Measurements from ENCODE around the gene DOCK6.
"Not testable (repeated sequence)": the region's sequence is repeated elsewhere in the genome, so short reads cannot be mapped to it uniquely, and the experiment has no call there.

DOCK6 gene

GRCh38 chr19:11175920-11176319 is 86.4 kb downstream of the DOCK6 start:
- no peak for DNase-seq

DNA sequence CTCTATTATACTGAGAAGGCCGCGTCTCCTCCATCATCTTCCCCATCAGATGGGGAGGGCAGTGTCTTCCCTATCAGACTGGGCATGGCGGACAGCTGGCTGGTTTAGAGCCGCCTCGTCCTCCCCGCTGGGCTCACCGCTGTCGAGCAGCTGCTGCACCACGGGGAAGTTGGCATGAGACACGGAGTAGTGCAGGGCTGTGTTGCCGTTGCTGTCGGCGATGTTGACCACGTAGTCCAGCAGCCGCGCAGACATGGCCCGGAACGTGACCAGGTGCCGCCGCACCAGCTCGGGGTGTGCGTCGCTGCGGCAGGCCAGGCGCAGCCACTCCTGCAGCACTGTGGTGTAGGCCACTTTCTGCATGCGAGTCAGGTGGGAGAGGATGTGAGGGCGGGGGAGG is 88.0 kb downstream of the DOCK6 start:
- DNase-seq: no peak

DNA sequence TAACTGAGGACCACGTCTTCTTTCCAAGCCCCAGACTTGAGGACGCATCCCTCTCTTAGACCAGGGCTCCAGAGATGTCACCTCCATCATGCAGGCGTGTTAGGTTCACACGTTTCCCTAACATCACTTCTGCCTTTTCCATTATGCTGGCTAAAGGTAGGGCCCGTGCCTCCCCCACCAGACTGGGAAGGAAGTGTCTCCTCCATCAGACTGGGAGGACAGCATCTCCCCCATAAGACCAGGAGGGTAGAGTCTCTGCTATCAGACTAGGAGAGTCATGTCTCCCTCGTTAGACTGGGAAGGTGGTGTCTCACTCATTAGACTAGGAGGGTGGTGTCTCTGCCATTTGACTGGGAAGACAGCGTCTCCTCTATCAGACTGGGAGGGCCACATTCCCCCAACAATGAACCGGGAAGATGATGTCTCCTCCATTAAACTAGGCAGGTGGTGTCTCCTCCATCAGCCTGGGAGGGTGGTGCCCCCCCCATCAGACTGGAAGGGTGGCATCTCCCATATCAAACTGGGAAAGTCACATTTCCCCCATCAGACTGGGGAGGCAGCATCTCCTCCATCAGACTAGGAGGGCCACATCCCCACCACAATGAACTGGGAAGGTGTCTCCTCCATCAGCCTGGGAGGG is 88.7 kb downstream of the DOCK6 start:
- DNase-seq: no peak

DNA sequence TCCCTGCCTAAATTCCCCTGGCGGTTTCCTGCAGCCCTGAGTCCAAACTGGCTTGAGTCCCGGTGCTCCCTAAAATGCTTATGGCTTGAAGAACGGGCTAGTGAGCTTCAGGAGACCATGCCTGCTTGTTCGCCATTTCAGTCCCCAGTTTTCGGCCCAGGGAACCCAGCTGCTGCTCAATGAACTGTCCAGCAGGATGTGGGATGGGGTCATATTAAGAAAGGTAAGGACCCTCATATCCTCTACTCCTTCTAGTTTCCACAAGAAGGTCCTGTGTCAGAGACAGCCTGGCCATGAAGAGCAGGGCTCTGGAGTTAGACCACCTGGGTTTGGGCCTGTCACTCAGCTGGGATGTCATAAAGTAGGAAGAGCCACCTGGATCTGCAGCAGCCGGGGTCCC is 89.7 kb downstream of the DOCK6 start:
- no peak for DNase-seq

DNA sequence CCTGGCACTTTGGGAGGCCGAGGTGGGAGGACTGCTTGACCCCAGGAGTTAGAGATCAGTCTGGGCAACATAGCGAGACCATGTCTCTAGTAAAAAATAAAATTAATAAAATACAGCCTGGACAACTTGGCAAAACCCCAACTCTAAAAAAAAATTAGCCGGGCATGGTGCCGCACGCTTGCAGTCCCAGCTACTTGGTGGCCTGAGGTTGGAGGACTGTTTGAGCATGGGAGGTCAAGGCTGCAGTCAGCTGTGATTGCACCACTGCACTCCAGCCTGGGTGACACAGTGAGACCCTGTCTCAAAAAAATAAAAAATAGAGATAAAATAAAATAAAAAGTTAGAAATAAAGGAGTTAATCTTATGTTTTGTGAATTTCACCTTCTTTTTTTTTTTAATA is 91.2 kb downstream of the DOCK6 start:
- no peak for DNase-seq

DNA sequence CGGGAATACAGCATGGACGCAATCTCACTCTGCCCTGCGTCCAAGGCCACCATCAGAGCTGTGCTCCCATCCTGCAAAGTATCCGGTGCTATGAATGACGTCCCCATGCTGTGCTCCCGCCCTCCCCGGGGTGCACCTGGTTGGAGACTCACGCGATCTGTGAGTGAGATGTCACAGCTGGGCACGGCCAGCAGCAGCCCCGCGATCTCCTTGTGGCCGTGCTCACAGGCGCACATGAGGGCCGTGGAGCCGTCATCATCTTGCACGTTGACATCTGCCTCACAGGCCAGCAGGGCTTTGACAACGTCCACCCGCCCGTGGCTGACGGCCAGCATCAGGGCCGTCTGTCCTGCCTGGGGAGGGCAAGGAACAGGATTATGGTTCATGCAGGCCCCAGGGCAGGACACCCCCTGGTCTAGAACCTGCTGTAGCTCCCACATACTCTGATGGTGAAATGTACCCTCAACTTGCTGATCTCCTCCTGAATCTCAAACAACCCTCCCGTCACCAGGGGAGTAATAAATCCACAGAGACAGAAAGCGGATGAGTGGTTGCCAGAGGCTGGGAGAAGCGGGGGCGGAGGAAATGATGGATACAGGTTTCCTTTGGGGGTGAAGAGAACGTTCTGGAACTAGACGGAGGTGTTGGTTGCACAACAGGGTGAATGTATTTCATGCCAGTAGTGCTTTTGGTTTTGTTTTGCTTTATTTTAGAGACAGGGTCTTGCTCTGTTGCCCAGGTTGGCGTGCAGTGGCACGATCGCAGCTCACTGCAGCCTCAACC is 92.2 kb downstream of the DOCK6 start:
- DNase-seq: no peak

DNA sequence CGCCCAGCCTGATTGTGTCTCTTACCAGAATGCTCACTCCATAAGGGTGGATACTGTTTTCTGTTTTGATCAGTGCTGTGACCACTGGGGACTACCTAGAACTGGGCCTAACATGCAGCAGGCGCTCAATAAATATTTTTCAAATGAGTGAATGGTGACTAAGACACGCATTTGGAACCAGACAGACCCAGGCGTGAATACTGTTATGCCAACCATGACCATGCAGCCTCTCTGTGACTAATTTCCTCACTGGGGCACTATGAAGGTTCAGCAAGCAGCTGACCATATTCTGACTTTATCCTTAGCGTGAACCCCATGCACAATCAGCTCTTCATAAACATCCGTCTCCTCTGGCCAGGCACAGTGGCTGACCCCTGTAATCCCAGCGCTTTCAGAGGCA is 93.8 kb downstream of the DOCK6 start:
- DNase-seq: no peak

GRCh38 chr19:11166281-11167142 is 95.8 kb downstream of the DOCK6 start:
- DNase-seq: no peak

DNA sequence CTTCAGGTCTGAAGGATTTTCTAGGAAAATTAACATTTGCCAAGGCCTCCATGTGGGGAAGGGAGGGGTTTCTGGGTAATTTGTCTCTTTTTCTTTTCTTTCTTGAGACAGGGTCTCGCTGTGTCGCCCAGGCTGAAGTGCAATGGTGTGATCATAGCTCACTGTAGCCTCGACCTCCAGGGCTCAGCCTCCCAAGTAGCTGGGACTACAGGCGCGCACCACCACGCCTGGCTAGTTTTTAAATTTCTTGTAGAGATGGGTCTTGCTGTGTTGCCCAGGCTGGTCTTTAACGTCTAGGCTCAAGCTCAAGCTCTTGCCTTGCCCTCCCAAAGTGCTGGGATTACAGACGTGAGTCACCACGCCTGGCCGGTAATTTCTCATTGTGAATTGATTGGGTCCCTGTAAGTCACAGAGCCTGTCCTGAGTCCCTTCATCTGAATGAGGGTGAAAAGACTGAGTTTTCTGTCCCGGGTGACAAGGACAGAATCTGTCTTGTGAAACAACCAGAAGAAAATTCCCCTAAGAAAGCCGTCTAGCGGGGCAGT is 96.8 kb downstream of the DOCK6 start:
- DNase-seq: no peak

DNA sequence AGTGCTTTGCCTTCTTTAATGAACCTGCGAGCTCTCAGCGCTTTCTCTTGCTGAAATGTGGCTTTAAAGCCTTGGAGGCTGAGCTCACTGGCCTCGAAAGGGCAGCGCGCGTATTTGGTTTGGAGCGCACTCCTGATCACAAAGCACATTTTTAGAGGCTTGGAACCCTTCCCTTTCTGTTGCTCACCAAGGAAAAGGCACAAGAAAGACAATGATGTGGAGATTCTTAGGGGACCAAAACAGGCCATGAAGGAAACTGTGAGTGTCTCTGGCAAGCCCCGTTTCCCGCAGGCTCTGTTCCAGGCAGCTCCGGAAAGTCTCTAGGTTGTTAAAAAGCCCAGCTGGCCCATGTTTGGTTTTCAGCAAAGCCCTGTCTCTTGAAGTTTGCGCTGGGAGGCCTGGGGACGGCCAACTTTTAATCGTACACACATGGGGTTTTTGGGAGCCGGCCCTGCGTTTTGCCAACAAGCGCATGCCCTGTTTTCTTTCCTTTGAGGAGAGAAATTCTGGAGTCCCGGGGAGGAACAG is 97.4 kb downstream of the DOCK6 start:
- DNase-seq: peak in 49 of 56 donors; percentile 4 to 81 (median 44)

GRCh38 chr19:11164296-11164695 is 98.0 kb downstream of the DOCK6 start:
- peak in 4 of 56 donors; percentile 2 to 8 (median 4) for DNase-seq

DNA sequence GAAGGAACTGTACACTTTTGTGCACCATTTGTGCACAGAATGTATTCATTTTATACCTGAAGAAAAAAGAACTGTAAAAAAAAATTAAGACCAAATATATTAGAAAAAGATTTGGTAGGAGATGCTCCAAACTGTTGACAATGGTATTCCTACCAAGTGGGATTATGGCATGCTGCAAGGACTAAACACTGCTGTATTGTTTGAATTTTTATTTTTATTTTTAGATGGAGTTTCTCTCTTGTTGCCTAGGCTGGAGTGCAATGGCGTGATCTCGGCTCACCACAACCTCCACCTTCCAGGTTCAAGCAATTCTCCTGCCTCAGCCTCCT is 101.9 kb downstream of the DOCK6 start:
- DNase-seq: not testable (repeated sequence)

- no peak for DNase-seq
Measured at GRCh38 chr19:11159598-11160439, 102.5 kb downstream of the DOCK6 start.

GRCh38 chr19:11155373-11156120 is 106.8 kb downstream of the DOCK6 start, which contains the start of gene SPC24:
SPC24 (minus strand) TSS chr19:11155782; CDS start chr19:11155776, 6 bp downstream.
- peak; percentile 45 to 99 (median 95) for DNase-seq

GRCh38 chr19:11154683-11155047 is 107.7 kb downstream of the DOCK6 start:
- DNase-seq: no peak

- peak in 12 of 56 donors; percentile 3 to 26 (median 16) for DNase-seq
Measured at GRCh38 chr19:11152318-11153062, 109.8 kb downstream of the DOCK6 start.

DNA sequence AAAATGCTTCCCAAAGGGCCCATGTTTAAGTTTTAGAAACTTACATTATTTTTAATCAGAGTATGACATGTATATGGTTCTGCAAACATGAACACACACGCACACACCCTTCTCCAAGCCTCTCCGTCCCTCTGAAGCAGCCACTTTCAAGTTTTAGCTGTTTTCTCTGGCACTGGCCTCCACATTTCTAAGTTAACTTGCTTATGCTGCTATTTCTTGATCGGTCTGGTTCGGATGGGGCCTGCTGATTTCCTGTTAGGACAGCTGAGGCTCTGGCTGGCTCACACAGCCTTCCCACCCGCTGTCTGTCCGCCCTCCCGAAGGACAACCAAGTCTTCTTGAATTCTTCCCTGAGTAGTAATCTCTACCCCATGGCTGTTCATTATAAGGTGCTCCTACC is 111.1 kb downstream of the DOCK6 start:
- no peak for DNase-seq
